Transverse colon (tissue), 3 donors: ENCODE data around the gene TTLL5.

ENCODE experiments used
- EP300 ChIP-seq: sonication (generic); formaldehyde crosslinking; IDR thresholded peaks from one replicate; pipeline ENCODE4 v1.6.1; 2017; ENCODE audit warnings: antibody characterized with exemption, low read depth
- POLR2A ChIP-seq: fragments of 450-650 bp; IDR thresholded peaks from one replicate; pipeline ENCODE4 v1.6.1; 2016; ENCODE audit warnings: antibody characterized with exemption, mild to moderate bottlenecking, moderate library complexity
- TF ChIP-seq, protein P1 (sequence below), 5 experiments: fragments of 200-600 bp in 3 of 5; fragments of 450-650 bp in 2 of 5; sonication (generic) in 3 of 5; IDR thresholded peaks; 1 replicate in 2 of 5; 2 replicates in 3 of 5; pipeline ENCODE4 v1.5.1; 2016 to 2017; ENCODE audit warnings: antibody characterized with exemption in 5 of 5, inconsistent platforms in 3 of 5, mild to moderate bottlenecking in 2 of 5, moderate library complexity in 1 of 5

DNA sequence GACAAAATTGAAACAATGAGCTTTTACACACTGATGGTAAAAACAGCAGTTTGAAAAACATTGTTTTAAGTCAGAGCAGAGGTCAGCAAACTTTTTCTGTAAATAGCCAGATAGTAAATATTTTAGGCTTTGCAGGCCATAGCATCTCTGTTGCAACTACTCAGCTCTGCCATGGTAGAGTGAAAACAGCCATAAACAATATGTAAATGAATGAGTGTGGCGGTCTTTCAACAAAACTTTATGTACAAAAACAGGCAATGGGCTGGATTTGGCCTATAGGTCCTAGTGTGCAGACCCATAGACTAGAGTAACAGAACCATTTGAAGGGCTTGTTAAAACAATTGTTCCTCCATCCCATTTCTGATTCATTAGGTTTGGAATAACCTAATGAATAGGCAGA, 205.9 kb downstream of the TTLL5 start:
- TF ChIP-seq, protein P1, sequence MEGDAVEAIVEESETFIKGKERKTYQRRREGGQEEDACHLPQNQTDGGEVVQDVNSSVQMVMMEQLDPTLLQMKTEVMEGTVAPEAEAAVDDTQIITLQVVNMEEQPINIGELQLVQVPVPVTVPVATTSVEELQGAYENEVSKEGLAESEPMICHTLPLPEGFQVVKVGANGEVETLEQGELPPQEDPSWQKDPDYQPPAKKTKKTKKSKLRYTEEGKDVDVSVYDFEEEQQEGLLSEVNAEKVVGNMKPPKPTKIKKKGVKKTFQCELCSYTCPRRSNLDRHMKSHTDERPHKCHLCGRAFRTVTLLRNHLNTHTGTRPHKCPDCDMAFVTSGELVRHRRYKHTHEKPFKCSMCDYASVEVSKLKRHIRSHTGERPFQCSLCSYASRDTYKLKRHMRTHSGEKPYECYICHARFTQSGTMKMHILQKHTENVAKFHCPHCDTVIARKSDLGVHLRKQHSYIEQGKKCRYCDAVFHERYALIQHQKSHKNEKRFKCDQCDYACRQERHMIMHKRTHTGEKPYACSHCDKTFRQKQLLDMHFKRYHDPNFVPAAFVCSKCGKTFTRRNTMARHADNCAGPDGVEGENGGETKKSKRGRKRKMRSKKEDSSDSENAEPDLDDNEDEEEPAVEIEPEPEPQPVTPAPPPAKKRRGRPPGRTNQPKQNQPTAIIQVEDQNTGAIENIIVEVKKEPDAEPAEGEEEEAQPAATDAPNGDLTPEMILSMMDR (IDR thresholded peaks at IDR 0.05): no peak
- no peak for TF ChIP-seq POLR2A
- no peak for TF ChIP-seq EP300
